Trophoblast cell (in vitro differentiated cells and primary cell): ENCODE results near the gene PRKCH. TPM values are rescaled to one million over a fixed set of nuclear protein-coding genes. Genes with fewer than 3 reads are reported as not detected.

Experiments used
- DNase-seq, 2 donors: peaks; one replicate each; pipeline ENCODE4 v3.0.0-alpha.2; 2016
- H2AFZ ChIP-seq: 2 replicates; pipeline ENCODE4 v1.6.1; 2013; ENCODE audit warnings: low read length, moderate library complexity, mild to moderate bottlenecking; ENCODE audit not compliant: insufficient read depth, poor library complexity
- H2AK5ac ChIP-seq: 2 replicates; pipeline ENCODE4 v1.6.1; 2013; ENCODE audit warnings: mild to moderate bottlenecking, low read length
- H2BK120ac ChIP-seq: 2 replicates; pipeline ENCODE4 v1.6.1; 2013; ENCODE audit warnings: low read length, mild to moderate bottlenecking, moderate library complexity; ENCODE audit not compliant: insufficient read depth, poor library complexity
- H2BK12ac ChIP-seq: 2 replicates; pipeline ENCODE4 v1.6.1; 2013; ENCODE audit warnings: mild to moderate bottlenecking, low read length, moderate library complexity
- H2BK5ac ChIP-seq: 2 replicates; pipeline ENCODE4 v1.6.1; 2013; ENCODE audit warnings: low read length, low read depth, moderate library complexity, mild to moderate bottlenecking; ENCODE audit not compliant: poor library complexity
- H3K14ac ChIP-seq: 2 replicates; pipeline ENCODE4 v1.6.1; 2013; ENCODE audit warnings: mild to moderate bottlenecking, low read length
- H3K18ac ChIP-seq: 2 replicates; pipeline ENCODE4 v1.6.1; 2013; ENCODE audit warnings: mild to moderate bottlenecking, low read length
- H3K23ac ChIP-seq: 2 replicates; pipeline ENCODE4 v1.6.1; 2013; ENCODE audit warnings: low read length
- H3K27ac ChIP-seq: 2 replicates; pipeline ENCODE4 v1.5.1; 2013; ENCODE audit warnings: low read depth, mild to moderate bottlenecking, inconsistent platforms, low read length, moderate library complexity
- H3K27me3 ChIP-seq: 2 replicates; pipeline ENCODE4 v1.6.1; 2013; ENCODE audit warnings: inconsistent platforms, mild to moderate bottlenecking, low read length, moderate library complexity; ENCODE audit not compliant: insufficient read depth
- H3K36me3 ChIP-seq, 2 experiments: 1 replicate in 1 of 2; 2 replicates in 1 of 2; pipeline ENCODE4 v1.6.1; 2013; ENCODE audit warnings: low read length in 2 of 2, mild to moderate bottlenecking in 2 of 2, moderate library complexity in 1 of 2; ENCODE audit not compliant: insufficient read depth in 2 of 2, control insufficient read depth in 1 of 2
- H3K4ac ChIP-seq: 2 replicates; pipeline ENCODE4 v1.6.1; 2013; ENCODE audit warnings: low read depth, mild to moderate bottlenecking, low read length, moderate library complexity
- H3K4me1 ChIP-seq, 2 experiments: 1 replicate in 1 of 2; 2 replicates in 1 of 2; pipeline ENCODE4 v1.6.1; 2013; ENCODE audit warnings: low read length in 2 of 2, mild to moderate bottlenecking in 2 of 2, moderate library complexity in 1 of 2; ENCODE audit not compliant: insufficient read depth in 2 of 2, control insufficient read depth in 1 of 2
- H3K4me2 ChIP-seq: 2 replicates; pipeline ENCODE4 v1.6.1; 2013; ENCODE audit warnings: inconsistent platforms, mild to moderate bottlenecking, low read length, moderate library complexity
- H3K4me3 ChIP-seq: 2 replicates; pipeline ENCODE4 v1.5.1; 2013; ENCODE audit warnings: mild to moderate bottlenecking, low read depth, low read length, inconsistent platforms
- H3K79me1 ChIP-seq: one replicate; pipeline ENCODE4 v1.6.1; 2013; ENCODE audit warnings: low read length
- H3K79me2 ChIP-seq: 2 replicates; pipeline ENCODE4 v1.6.1; 2013; ENCODE audit warnings: low read length, mild to moderate bottlenecking; ENCODE audit not compliant: control insufficient read depth, insufficient read depth, poor library complexity
- H3K9ac ChIP-seq: 2 replicates; pipeline ENCODE4 v1.6.1; 2013; ENCODE audit warnings: mild to moderate bottlenecking, low read length
- H3K9me3 ChIP-seq: 2 replicates; pipeline ENCODE4 v1.6.1; 2013; ENCODE audit warnings: low read depth, mild to moderate bottlenecking, control low read depth, inconsistent platforms, low read length; ENCODE audit not compliant: insufficient read depth
- H4K12ac ChIP-seq: 2 replicates; pipeline ENCODE4 v1.6.1; 2013; ENCODE audit warnings: low read depth, mild to moderate bottlenecking, low read length, moderate library complexity
- H4K8ac ChIP-seq: 2 replicates; pipeline ENCODE4 v1.6.1; 2013; ENCODE audit warnings: low read depth, mild to moderate bottlenecking, low read length, moderate library complexity
- H4K91ac ChIP-seq: one replicate; pipeline ENCODE4 v1.6.1; 2013; ENCODE audit warnings: low read depth, mild to moderate bottlenecking, low read length, moderate library complexity
- WGBS: extraction: QIAGEN DNeasy Blood & Tissue Kit; methylation state at CpG from one replicate; pipeline ENCODE4 v1.1.7; 2013; ENCODE audit warnings: missing lambda C conversion rate; ENCODE audit not compliant: insufficient read length, insufficient coverage; ENCODE audit errors: extremely low coverage; 5-methylcytosine and 5-hydroxymethylcytosine counted together
- polyA plus RNA-seq: library from polyadenylated mRNA; stranded (reverse); fragments of 200-250 nt; gene quantifications from 2 replicates; pipeline ENCODE4 v1.2.3, GENCODE V29; 2013

The PRKCH gene
- 145 and 158 TPM in 2 replicates for polyA plus RNA-seq

DNA sequence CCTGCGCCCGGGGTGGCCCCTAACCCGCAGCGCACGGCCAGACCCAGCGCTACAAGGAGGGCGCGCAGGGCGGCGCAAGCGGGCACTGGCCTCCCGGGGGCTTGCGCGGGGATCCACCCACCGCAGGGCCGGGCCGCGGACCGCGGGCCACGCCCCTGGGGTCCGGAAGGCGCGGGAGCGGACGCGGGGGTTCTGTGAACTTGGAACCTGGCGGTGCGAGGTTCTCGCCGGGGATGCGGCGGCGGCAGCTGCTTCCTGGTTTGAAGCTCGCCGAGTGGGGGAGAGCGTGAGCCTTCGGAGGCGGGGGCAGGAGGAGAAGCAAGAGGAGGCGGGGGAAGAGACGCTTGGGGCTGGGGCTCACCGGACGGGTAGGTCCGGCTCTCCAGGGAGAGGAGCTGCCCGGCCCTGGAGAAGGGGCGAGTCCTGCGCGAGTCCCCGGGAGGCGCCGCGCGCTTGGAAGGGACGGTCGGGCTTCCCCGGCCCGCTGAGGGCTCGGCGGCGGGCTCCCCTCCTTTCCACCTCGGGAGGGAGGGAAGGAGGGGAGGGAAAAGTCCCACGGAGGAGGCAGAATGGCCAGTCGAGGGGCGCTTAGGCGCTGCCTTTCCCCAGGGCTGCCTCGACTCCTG is at the start of gene PRKCH:
Gene PRKCH (plus strand): TSS at position 195 of the 626 bp plus-strand sequence. CDS start 523 bp downstream, outside the sequence.
- Histone ChIP-seq H3K4me3 (peak within 1 kb of the TSS; percentile 80), H3K23ac (no peak within 1 kb of the TSS), H4K91ac (peak within 1 kb of the TSS; percentile 85), H4K8ac (peak within 1 kb of the TSS; percentile 83), H3K27me3 (no peaks in the 10 kb centered on the region), H3K18ac (peak within 1 kb of the TSS; percentile 92), H3K9ac (peak within 1 kb of the TSS; percentile 67), H3K36me3 (no peaks in the 10 kb centered on the region), H3K27ac (peak within 1 kb of the TSS; percentile 73), H3K9me3 (no peaks in the 10 kb centered on the region), H3K79me2 (peaks cover 21% of the 10 kb centered on the region), H2BK12ac (peak within 1 kb of the TSS; percentile 73), H2BK5ac (peak within 1 kb of the TSS; percentile 84), H3K4ac (peak within 1 kb of the TSS; percentile 90), H3K4me2 (peak within 1 kb of the TSS; percentile 89), H3K14ac (peak within 1 kb of the TSS; percentile 97), H4K12ac (peak within 1 kb of the TSS; percentile 37), H2AFZ (peak within 1 kb of the TSS; percentile 72), H3K79me1 (peaks cover 24% of the 10 kb centered on the region), H2BK120ac (peak within 1 kb of the TSS; percentile 61), H3K4me1 (peaks cover 8 to 14% of the 10 kb centered on the region in 2 experiments), H2AK5ac (peak within 1 kb of the TSS; percentile 98)
- no CpG with 5 or more reads among the region's 66 CpGs for WGBS
- DNase-seq: peak; percentile 87 to 88

DNA sequence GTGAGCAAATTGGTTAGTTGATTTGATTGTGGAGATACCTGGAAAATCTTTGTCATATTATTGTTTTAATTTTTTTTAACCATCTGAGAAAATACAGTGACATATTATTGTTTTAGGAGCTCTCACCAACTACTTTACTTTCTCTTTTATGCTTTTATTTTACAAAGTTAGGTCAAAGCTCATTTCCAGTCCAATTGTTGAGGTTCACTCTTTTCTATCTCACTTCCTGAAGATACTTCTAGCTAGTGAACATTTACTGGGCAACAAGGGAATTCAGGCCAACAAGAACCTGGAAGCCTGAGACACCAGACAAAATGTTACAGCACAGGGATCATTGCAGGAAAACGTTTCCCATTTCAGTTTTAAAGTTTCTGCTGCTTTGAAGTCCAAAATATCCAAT is 44.1 kb upstream of the PRKCH start:
- no peak for DNase-seq
- no peak overlapping the region for H3K27ac ChIP-seq
- no peaks in the 10 kb centered on the region for H3K27me3 ChIP-seq
- peaks cover 9% of the 10 kb centered on the region for H3K79me1 ChIP-seq
- no peak overlapping the region for H3K18ac ChIP-seq
- H4K8ac ChIP-seq: no peak overlapping the region
- H2AFZ ChIP-seq: no peak overlapping the region
- H3K4me2 ChIP-seq: no peak overlapping the region
- H2BK120ac ChIP-seq: no peak overlapping the region
- no peak overlapping the region for H4K91ac ChIP-seq
- no CpG with 5 or more reads among the region's 1 CpG for WGBS
- no peak overlapping the region for H3K14ac ChIP-seq
- H3K79me2 ChIP-seq: peaks cover 4% of the 10 kb centered on the region
- H3K4ac ChIP-seq: no peak overlapping the region
- H2BK12ac ChIP-seq: no peak overlapping the region
- H3K9me3 ChIP-seq: peaks cover 8% of the 10 kb centered on the region
- H3K36me3 ChIP-seq: no peaks in the 10 kb centered on the region
- no peak overlapping the region for H4K12ac ChIP-seq
- H3K4me3 ChIP-seq: no peak overlapping the region
- no peak overlapping the region for H2BK5ac ChIP-seq
- H3K9ac ChIP-seq: no peak overlapping the region
- peaks cover 4 to 9% of the 10 kb centered on the region in 2 experiments for H3K4me1 ChIP-seq
- no peak overlapping the region for H2AK5ac ChIP-seq
- H3K23ac ChIP-seq: no peak overlapping the region

- Histone ChIP-seq H3K4ac (no peak overlapping the region), H3K9me3 (peaks cover 8% of the 10 kb centered on the region), H3K79me2 (peaks cover 4% of the 10 kb centered on the region), H3K79me1 (peaks cover 9% of the 10 kb centered on the region), H3K4me2 (no peak overlapping the region), H3K23ac (no peak overlapping the region), H4K8ac (no peak overlapping the region), H4K12ac (no peak overlapping the region), H3K27ac (no peak overlapping the region), H3K4me1 (peaks cover 4 to 9% of the 10 kb centered on the region in 2 experiments), H4K91ac (no peak overlapping the region), H3K9ac (no peak overlapping the region), H2AFZ (no peak overlapping the region), H3K14ac (no peak overlapping the region), H3K36me3 (no peaks in the 10 kb centered on the region), H3K27me3 (no peaks in the 10 kb centered on the region), H2AK5ac (no peak overlapping the region), H2BK5ac (no peak overlapping the region), H3K4me3 (no peak overlapping the region), H3K18ac (no peak overlapping the region), H2BK12ac (no peak overlapping the region), H2BK120ac (no peak overlapping the region)
- WGBS: no CpG with 5 or more reads among the region's 4 CpGs
- no peak for DNase-seq
These were observed 43.6 kb upstream of the PRKCH start for GRCh38 chr14:61277784-61278183.

- Histone ChIP-seq H4K12ac (no peak overlapping the region), H3K14ac (no peak overlapping the region), H4K8ac (no peak overlapping the region), H3K36me3 (no peaks in the 10 kb centered on the region), H3K4ac (no peak overlapping the region), H4K91ac (no peak overlapping the region), H3K4me2 (no peak overlapping the region), H3K79me1 (peaks cover 9% of the 10 kb centered on the region), H2BK120ac (no peak overlapping the region), H3K9me3 (peaks cover 8% of the 10 kb centered on the region), H3K4me3 (no peak overlapping the region), H2AFZ (no peak overlapping the region), H3K23ac (no peak overlapping the region), H2AK5ac (no peak overlapping the region), H3K18ac (no peak overlapping the region), H2BK5ac (no peak overlapping the region), H3K27me3 (no peaks in the 10 kb centered on the region), H3K4me1 (peaks cover 4 to 9% of the 10 kb centered on the region in 2 experiments), H2BK12ac (no peak overlapping the region), H3K79me2 (peaks cover 4% of the 10 kb centered on the region), H3K27ac (no peak overlapping the region), H3K9ac (no peak overlapping the region)
- no CpG with 5 or more reads among the region's 5 CpGs for WGBS
- no peak for DNase-seq
These were observed 42.3 kb upstream of the PRKCH start for GRCh38 chr14:61279082-61279481.
